Measurements from ENCODE around the gene CXorf49.
"Not testable (repeated sequence)": the region's sequence is repeated elsewhere in the genome, so short reads cannot be mapped to it uniquely, and the experiment has no call there.

- not testable (repeated sequence) for TF ChIP-seq CTCF, POLR2A (IDR thresholded peaks at IDR 0.05)
These were observed 20.4 kb downstream of the CXorf49 start for GRCh38 chrX:71697466-71698298.
